Stomach smooth muscle (tissue), 2 donors: ENCODE results near the gene TMC5.
"Not testable (repeated sequence)": the region's sequence is repeated elsewhere in the genome, so short reads cannot be mapped to it uniquely, and the experiment has no call there.

Source experiments
- H3K27ac ChIP-seq: one replicate; pipeline ENCODE4 v1.7.0; 2013; ENCODE audit warnings: mild to moderate bottlenecking, low read length, inconsistent platforms
- H3K27me3 ChIP-seq, 2 donors: one replicate each; pipeline ENCODE4 v1.7.0; 2013; ENCODE audit warnings: low read length in 2 of 2; ENCODE audit not compliant: insufficient read depth in 2 of 2, control insufficient read depth in 1 of 2
- H3K36me3 ChIP-seq, 2 donors: one replicate each; pipeline ENCODE4 v1.7.0; 2013; ENCODE audit warnings: low read length in 2 of 2; ENCODE audit not compliant: control insufficient read depth in 2 of 2, insufficient read depth in 2 of 2
- H3K4me1 ChIP-seq: one replicate; pipeline ENCODE4 v1.7.0; 2013; ENCODE audit warnings: low read length; ENCODE audit not compliant: control insufficient read depth, insufficient read depth
- H3K4me3 ChIP-seq, 2 donors: one replicate each; pipeline ENCODE4 v1.7.0; 2013; ENCODE audit warnings: low read length in 2 of 2
- H3K9ac ChIP-seq, 2 donors: one replicate each; pipeline ENCODE4 v1.7.0; 2013; ENCODE audit warnings: low read length in 2 of 2, mild to moderate bottlenecking in 1 of 2
- H3K9me3 ChIP-seq, 2 donors: one replicate each; pipeline ENCODE4 v1.7.0; 2013; ENCODE audit warnings: low read length in 2 of 2; ENCODE audit not compliant: control insufficient read depth in 2 of 2
- donor health status: healthy.
- donor health status: Pancreatic carcinoma.

Gene TMC5

DNA sequence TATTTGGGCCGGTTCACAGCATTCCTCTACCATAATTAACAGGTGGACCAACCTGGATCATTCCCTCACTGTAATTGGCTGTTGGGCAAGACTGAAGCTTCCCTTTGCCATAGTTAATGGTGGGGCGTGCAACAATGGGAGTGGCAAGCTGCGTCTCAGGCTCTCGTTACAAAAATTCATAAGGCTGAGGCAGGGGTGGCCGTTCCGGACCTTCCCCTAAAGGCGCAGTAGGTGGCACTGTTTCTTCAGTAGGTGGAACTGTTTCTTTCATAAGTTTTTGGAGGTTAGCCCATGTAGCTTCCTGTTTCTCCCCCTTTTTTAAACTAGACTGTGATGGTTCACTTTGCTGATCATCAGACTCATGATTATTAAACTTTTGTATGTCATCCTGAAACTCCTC is 17.0 kb upstream of the TMC5 start:
- Histone ChIP-seq H3K9ac (no peak overlapping the region), H3K36me3 (no peaks in the 10 kb centered on the region), H3K9me3 (peaks cover 0 to 14% of the 10 kb centered on the region in 2 donors), H3K4me1 (no peaks in the 10 kb centered on the region), H3K27ac (no peak overlapping the region), H3K27me3 (no peaks in the 10 kb centered on the region), H3K4me3 (no peak overlapping the region)

- Histone ChIP-seq H3K9me3 (peaks cover 4 to 9% of the 10 kb centered on the region in 2 donors), H3K27me3 (peaks cover 18 to 21% of the 10 kb centered on the region in 2 donors), H3K9ac (no peak overlapping the region), H3K4me1 (peaks cover 7% of the 10 kb centered on the region), H3K4me3 (no peak overlapping the region), H3K36me3 (no peaks in the 10 kb centered on the region), H3K27ac (no peak overlapping the region)
Observed at GRCh38 chr16:19406891-19407491, 10.7 kb upstream of the TMC5 start.

GRCh38 chr16:19410435-19411171 is 7.1 kb upstream of the TMC5 start:
- H3K9ac ChIP-seq, result no peak overlapping the region
- peaks cover 4 to 6% of the 10 kb centered on the region in 2 donors for H3K9me3 ChIP-seq
- no peaks in the 10 kb centered on the region for H3K36me3 ChIP-seq
- H3K27ac ChIP-seq, result no peak overlapping the region
- H3K4me3 ChIP-seq, result peak overlapping the region in 1 of 2 donors; percentile 49
- H3K4me1 ChIP-seq, result peaks cover 7% of the 10 kb centered on the region
- peaks cover 22 to 23% of the 10 kb centered on the region in 2 donors for H3K27me3 ChIP-seq

DNA sequence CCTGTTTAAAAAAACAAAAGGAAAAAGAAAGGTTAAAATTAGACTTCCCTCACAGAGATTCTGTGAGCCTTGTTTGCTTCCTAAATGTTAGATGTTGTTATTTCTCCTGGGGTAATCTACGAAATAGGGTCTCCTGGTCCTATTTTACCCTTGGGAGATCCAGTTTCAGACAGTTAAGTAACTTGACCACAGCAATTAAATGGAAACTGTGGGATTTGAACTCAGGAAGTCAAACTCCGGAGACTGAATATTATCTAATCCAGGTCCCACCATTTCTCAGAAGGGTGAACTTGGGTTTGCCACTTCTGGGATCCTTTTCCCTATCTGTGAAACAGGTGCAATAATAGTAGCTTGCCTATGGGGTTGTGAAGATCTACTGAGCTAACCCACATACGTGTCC is 6.4 kb upstream of the TMC5 start:
- Histone ChIP-seq H3K9ac (no peak overlapping the region), H3K27ac (no peak overlapping the region), H3K36me3 (no peaks in the 10 kb centered on the region), H3K27me3 (peaks cover 22 to 23% of the 10 kb centered on the region in 2 donors), H3K9me3 (peaks cover 4 to 6% of the 10 kb centered on the region in 2 donors), H3K4me3 (no peak overlapping the region), H3K4me1 (peaks cover 7% of the 10 kb centered on the region)

DNA sequence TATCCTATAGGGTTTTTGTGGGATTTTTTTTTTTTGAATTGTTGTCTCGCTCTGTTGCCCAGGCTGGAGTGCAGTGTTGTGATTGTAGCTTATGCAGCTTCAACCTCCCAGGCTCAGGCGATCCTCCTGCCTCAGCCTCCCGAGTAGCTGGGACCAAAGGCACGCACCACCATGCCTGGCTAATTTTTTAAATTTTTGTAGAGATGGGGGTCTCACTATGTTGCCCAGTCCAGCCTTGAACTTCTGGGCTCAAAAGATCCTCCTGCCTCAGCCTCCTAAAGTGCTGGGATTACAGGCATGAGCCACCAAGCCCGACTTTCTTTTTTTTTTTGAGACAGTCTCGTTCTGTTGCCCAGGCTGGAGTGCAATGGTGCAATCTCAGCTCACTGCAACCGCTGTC is 5.6 kb upstream of the TMC5 start:
- not testable (repeated sequence) for H3K4me3 ChIP-seq, H3K9ac ChIP-seq

DNA sequence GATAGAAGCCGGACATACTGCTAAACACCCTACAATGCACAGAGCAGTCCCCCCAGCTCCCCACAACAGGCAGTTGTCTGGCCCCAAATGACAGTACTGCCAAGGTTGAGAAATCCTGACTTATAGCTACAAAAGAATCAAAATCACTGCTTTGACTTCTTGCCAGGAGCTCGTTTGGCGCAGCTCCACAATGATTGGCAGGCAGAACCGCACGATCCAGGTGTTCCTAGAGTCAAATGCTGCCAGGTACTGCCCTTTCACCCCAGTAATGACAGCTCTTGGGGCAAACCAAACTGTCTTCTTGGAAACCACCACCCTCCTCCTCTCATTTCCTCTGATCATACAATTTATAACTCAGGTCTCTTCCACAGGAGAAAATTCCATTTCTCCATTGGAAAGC is 2.2 kb upstream of the TMC5 start:
- Histone ChIP-seq H3K36me3 (no peaks in the 10 kb centered on the region), H3K27me3 (peaks cover 17 to 19% of the 10 kb centered on the region in 2 donors), H3K27ac (no peak overlapping the region), H3K4me3 (no peak overlapping the region), H3K4me1 (peaks cover 5% of the 10 kb centered on the region), H3K9ac (no peak overlapping the region), H3K9me3 (no peaks in the 10 kb centered on the region)

More for the DNA sequence above, 5.6 kb upstream of the TMC5 start:
- not testable (repeated sequence) for H3K4me1 ChIP-seq, H3K27ac ChIP-seq, H3K9me3 ChIP-seq, H3K36me3 ChIP-seq
- peaks cover 22 to 23% of the 10 kb centered on the region in 2 donors for H3K27me3 ChIP-seq

DNA sequence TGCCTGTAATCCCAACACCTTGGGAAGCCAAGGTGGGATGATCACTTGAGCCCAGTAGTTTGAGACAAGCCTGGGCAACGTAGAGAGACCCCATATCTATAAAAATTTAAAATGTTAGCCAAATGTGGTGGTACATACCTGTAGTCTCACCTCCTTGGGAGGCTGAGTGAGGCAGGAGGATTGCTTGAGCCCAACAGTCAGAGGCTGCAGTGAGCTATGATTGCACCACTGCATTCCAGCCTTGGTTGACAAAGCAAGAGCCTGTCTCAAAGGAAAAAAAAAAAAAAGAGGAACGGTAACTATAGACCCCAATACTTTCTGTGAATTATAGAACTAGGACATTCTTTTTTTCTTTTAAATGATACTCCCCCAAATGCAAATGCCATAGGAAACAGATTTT is 1.8 kb upstream of the TMC5 start:
- peaks cover 13 to 15% of the 10 kb centered on the region in 2 donors for H3K27me3 ChIP-seq
- no peaks in the 10 kb centered on the region for H3K9me3 ChIP-seq
- H3K36me3 ChIP-seq, result no peaks in the 10 kb centered on the region
- no peak overlapping the region for H3K4me3 ChIP-seq
- no peak overlapping the region for H3K9ac ChIP-seq
- peaks cover under 1% of the 10 kb centered on the region for H3K4me1 ChIP-seq
- H3K27ac ChIP-seq, result no peak overlapping the region

- Histone ChIP-seq H3K4me1 (no peaks in the 10 kb centered on the region), H3K27me3 (peaks cover 4% of the 10 kb centered on the region in 2 donors), H3K4me3 (no peak overlapping the region), H3K9ac (no peak overlapping the region), H3K27ac (no peak overlapping the region), H3K9me3 (no peaks in the 10 kb centered on the region), H3K36me3 (no peaks in the 10 kb centered on the region)
Observed at GRCh38 chr16:19418200-19418599, 517 bp downstream of the TMC5 start.

GRCh38 chr16:19419698-19420075 is 2.0 kb downstream of the TMC5 start:
- Histone ChIP-seq H3K9me3 (no peaks in the 10 kb centered on the region), H3K9ac (no peak overlapping the region), H3K4me3 (no peak overlapping the region), H3K4me1 (no peaks in the 10 kb centered on the region), H3K27ac (no peak overlapping the region), H3K27me3 (peaks cover 4% of the 10 kb centered on the region in 2 donors), H3K36me3 (no peaks in the 10 kb centered on the region)

DNA sequence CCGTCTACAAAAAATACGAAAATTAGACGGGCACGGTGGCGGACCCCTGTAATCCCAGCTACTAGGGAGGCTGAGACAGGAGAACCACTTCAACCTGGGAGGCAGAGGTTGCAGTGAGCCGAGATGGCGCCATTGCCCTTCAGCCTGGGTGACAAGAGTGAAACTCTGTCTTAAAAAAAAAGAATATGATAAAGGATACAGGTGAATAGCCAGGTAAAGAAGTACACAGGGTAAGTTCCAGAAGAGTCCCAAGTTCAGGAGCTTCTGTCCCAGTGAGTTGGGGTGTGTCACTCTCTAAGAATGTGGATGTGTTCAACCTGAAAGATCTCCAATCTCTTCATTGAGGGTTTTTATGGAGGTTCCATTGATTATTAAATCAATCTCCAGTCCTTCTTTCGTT is 6.8 kb downstream of the TMC5 start:
- no peak overlapping the region for H3K9ac ChIP-seq
- no peaks in the 10 kb centered on the region for H3K36me3 ChIP-seq
- no peak overlapping the region for H3K4me3 ChIP-seq
- H3K27ac ChIP-seq, result no peak overlapping the region
- H3K9me3 ChIP-seq, result no peaks in the 10 kb centered on the region
- no peaks in the 10 kb centered on the region for H3K4me1 ChIP-seq
- no peaks in the 10 kb centered on the region for H3K27me3 ChIP-seq

DNA sequence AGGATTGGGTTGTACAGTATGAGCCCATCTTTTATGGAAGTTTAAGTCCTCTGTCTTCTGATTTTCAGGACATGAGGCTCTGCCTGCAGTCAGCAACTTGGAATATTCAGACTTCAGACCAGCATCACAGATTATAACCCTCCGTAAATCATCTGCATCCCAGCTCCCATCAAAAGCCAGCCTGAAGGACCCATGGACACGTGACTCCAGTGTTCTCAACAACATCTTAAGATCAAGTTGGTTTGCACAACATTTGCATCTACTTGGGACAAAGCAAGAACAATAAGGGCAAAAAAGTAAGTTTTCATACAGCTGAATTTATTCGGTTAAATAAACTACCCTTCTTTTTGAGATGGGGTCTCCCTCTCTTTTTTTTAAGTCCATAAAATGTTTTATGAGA is 12.7 kb downstream of the TMC5 start:
- H3K27ac ChIP-seq, result no peak overlapping the region

More for the DNA sequence above, 12.7 kb downstream of the TMC5 start:
- Histone ChIP-seq H3K27me3 (no peaks in the 10 kb centered on the region), H3K36me3 (no peaks in the 10 kb centered on the region), H3K4me1 (no peaks in the 10 kb centered on the region), H3K9ac (no peak overlapping the region), H3K4me3 (no peak overlapping the region), H3K9me3 (no peaks in the 10 kb centered on the region)
